GM21367 (cell line): ENCODE data around the gene ABLIM3.

Source experiments
- ATAC-seq: cut with Tn5 transposase; IDR thresholded peaks from one replicate; pipeline ENCODE4 v1.9.1; 2021; ENCODE audit not compliant: unreplicated experiment

Gene ABLIM3

GRCh38 chr5:149277801-149278200 is 136.5 kb downstream of the ABLIM3 start:
- ATAC-seq, result no peak

DNA sequence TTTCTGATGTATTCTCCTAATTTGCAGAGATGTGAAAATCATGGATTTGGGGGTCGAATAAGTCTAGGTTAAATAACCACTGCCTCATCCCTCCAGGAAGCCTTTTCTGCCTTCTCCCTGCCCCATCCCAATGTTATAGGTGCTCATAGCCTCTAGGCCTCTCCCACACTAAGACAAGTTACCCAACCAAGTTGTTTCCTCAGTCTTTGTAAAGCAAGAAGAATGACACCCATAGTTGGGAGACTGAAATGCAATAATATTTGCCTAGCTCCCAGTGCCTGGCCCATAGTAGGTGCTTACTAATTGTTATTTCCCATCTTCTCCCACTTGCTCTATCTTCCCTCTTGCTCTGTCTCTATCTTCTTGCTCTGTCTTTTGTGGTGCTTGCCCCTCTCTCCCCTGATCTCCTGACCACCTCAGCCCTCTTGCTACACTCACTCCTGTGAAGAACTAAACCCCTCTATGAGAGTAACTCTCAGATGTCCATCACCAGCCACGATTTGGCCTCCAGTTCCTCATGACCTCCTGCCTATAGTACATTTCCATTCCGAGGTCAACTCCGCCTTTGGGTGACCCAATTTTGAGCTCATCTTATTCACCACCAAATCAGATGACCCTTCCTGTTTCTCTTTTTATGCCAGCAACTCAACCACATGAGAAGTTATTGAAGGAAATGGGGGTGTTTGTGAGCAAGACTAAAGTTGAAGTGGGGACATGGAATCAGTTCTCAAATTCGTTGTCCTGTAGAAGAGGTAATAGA is 137.3 kb downstream of the ABLIM3 start:
- ATAC-seq, result no peak

- ATAC-seq, result no peak
Measured at GRCh38 chr5:149279661-149280060, 138.4 kb downstream of the ABLIM3 start.

GRCh38 chr5:149280124-149280523 is 138.8 kb downstream of the ABLIM3 start:
- no peak for ATAC-seq

DNA sequence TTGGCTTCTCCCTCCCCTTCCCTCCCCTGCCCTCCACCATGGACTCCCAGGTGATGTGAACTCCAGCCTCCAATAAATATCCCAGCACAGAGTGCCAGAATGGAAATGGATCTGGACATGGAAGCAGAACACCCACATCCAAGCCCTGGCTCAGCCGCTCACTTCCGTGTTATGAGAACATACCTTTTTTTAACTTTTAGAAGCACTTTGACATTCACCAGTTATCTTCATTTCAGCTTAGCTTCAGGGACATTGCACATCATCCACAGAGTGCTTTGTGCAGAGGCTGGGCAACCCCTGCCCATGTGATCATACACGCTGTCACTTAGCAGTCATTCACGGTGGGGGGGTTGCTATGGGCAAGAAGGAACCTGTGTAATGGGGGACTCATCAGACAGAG is 139.5 kb downstream of the ABLIM3 start:
- ATAC-seq, result no peak

- no peak for ATAC-seq
Measured at GRCh38 chr5:149282027-149282965, 141.0 kb downstream of the ABLIM3 start.

- ATAC-seq, result no peak
Measured at GRCh38 chr5:149282966-149283332, 141.7 kb downstream of the ABLIM3 start.

GRCh38 chr5:149283626-149284480 is 142.6 kb downstream of the ABLIM3 start:
- no peak for ATAC-seq

DNA sequence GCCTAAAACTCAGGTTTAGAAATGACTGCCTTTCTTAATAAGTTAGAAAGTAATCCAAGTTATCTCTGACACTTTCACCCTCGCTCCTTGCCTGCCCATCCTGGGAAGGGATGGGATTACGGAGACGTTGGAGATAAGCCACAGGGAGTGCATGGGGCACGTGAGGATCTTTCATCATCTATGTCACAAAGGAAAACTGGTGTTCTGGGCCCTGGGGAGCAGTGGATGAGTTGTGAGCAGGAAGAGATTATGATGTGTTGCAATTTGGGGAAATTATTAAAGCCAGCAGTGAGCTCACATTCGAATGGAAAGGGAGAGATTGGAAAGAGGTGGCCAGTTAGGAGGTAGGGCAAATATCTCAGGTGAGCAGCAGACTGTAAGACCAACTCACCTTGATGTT is 143.2 kb downstream of the ABLIM3 start:
- ATAC-seq, result no peak

DNA sequence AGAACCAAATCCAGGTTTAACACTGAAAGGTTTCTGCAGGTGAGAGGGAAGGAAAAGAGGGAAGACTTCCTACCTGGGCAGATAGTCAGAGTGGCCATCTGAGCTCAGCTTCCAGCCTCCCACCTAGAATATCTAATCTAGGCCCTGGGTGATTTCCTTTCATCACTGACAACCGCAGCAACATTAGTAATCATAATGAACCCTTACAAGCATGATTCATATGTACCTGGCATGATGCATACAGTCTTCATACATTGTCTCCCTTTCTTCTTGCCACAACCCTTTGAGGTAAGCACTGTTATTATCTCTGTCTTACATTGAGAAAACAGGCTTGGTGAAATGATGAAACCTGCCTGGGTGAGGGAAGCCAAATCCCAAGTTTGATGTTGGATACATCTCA is 143.9 kb downstream of the ABLIM3 start:
- ATAC-seq, result no peak

DNA sequence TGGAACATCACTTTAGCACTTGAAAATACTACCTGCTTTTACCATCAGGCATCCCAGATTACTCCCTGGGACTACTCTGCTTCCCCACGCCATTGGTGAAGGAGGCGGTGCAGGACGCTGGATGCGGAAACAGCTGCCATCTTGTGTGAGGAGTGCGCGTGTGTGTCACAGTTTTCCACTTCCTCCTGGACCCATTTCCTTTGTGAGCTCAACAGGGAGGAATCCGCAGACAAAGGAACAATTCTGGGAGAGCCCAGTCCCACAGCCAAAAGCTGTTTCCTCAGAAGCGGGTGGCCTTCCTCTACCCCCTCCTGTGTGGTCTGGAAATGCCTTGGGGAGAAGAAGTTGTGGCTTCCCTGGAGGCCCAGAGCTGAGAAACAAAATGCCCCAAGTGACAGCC is 147.1 kb downstream of the ABLIM3 start:
- ATAC-seq, result no peak

DNA sequence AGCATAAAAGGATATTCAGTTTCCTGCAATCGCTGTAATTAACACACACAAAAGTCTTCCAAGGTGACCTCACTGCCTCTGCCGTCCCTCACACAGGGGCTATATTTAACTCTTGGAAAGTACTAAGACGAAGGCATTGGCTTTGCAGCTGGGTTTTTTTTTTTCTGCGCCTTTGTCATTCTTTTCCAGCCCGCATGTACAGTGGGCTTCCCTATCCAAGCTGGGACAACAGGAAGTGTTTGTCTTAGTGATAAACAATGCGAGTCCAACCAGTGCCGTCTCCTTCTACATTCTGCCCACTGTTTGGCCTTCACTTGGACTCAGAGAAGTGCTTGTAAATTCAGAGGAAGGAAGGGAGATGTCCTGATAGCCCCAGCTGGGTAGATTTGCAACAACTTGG is 148.0 kb downstream of the ABLIM3 start:
- ATAC-seq, result no peak

GRCh38 chr5:149294872-149295829 is 153.9 kb downstream of the ABLIM3 start:
- ATAC-seq, result no peak

DNA sequence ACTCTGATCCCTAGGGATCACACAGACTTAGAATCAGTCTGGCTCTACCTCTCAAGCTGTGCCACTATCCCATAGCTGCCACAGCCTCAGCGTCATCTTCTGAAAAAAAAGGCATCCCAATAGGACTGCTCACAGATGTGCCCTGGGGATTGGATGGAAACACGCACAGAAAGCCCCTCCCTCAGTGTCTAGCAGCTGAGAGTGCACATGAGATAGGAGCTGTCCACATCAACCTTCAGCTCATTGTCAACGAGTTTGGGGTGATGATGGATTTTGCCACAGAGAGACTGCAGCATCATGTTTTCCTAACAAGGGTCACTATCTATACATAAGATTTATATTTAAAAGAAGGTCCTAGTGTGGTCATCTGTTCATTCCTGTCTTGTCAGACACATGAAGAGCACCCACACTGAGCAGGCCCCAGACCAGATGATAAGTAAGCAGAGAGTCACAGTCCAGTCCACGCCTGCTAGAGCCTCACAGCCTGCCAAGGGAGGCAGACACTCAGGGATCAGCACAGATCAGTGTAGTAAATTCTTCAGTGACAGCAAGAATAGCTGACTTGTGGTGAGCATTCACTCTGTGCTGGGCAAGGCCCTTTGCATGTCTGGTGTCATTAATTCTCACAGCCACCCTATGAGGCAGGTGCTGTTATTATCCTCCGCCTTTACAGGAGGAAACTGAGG is 156.2 kb downstream of the ABLIM3 start:
- no peak for ATAC-seq

GRCh38 chr5:149298163-149298562 is 156.9 kb downstream of the ABLIM3 start:
- no peak for ATAC-seq

- no peak for ATAC-seq
Measured at GRCh38 chr5:149298842-149299404, 157.6 kb downstream of the ABLIM3 start.

- no peak for ATAC-seq
Measured at GRCh38 chr5:149299451-149300054, 158.3 kb downstream of the ABLIM3 start.

- ATAC-seq, result no peak
Measured at GRCh38 chr5:149300441-149300840, 159.1 kb downstream of the ABLIM3 start.
